ENCODE measurements around the gene CDKN1C.
"Not testable (repeated sequence)": the region's sequence is repeated elsewhere in the genome, so short reads cannot be mapped to it uniquely, and the experiment has no call there.

The CDKN1C gene

DNA sequence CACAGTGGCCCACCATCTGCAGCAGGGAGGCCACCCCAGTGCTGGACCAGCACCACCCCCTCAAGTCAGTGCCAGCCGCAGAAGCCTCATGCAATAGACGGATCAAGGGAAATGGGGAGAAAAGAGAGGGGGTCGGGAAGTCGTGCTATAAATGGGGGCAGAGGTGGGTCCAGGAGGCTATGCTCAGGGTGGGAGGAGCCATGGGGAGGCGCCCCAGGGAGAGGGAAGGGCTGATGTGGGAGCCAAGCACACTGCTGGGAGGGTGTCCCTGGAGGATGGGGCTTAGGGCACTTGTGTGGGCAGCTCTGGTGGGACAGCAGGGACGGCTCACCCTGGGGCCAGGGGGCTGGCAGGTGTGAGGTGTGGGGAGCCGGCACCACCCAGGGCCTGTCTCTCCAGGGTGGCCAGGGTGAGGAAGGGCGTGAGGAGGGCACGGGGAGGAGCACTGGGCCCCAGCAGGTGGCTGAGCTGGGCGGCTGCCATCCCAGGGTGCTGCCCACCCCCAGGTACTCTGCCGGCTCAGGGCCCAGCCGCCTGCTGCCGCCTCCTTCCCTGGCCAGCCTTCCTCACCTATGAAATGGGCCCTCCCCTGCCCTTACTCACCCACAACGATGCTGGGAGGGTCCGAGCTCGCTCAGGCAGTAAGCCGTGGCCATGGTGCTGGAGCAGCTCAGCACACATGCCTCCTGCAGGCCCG lies 25.7 kb upstream of the CDKN1C start:
- H3K4me1 ChIP-seq, result peaks cover 3% of the 10 kb centered on the region
- no peak overlapping the region for H3K9ac ChIP-seq
- H3K9me3 ChIP-seq (ENCODE audit: control insufficient read depth, low read length), result no peaks in the 10 kb centered on the region
- H3K27ac ChIP-seq, result no peak overlapping the region
- no peaks in the 10 kb centered on the region for H3K36me3 ChIP-seq (ENCODE audit: control insufficient read depth, insufficient read depth, low read length)
- H3K4me3 ChIP-seq (ENCODE audit: low read depth, low read length), result no peak overlapping the region
- no peaks in the 10 kb centered on the region for H3K27me3 ChIP-seq (ENCODE audit: control insufficient read depth, insufficient read depth, low read length)
- H2AFZ ChIP-seq, result no peak overlapping the region
- H3K79me2 ChIP-seq, result no peaks in the 10 kb centered on the region
- no peak for TF ChIP-seq CTCF (IDR thresholded peaks at IDR 0.05)
- H3K4me2 ChIP-seq (ENCODE audit: low read length), result no peak overlapping the region

- no peak for TF ChIP-seq CTCF (IDR thresholded peaks at IDR 0.05)
- Histone ChIP-seq H3K36me3 (ENCODE audit: control insufficient read depth, insufficient read depth, low read length) (no peaks in the 10 kb centered on the region), H3K4me3 (ENCODE audit: low read depth, low read length) (no peak overlapping the region), H3K79me2 (no peaks in the 10 kb centered on the region), H3K9me3 (ENCODE audit: control insufficient read depth, low read length) (no peaks in the 10 kb centered on the region), H3K27ac (no peak overlapping the region), H3K4me1 (peaks cover 3% of the 10 kb centered on the region), H3K4me2 (ENCODE audit: low read length) (no peak overlapping the region), H3K9ac (no peak overlapping the region), H3K27me3 (ENCODE audit: control insufficient read depth, insufficient read depth, low read length) (no peaks in the 10 kb centered on the region), H2AFZ (no peak overlapping the region)
Observed at GRCh38 chr11:2910401-2910955, 24.9 kb upstream of the CDKN1C start.

DNA sequence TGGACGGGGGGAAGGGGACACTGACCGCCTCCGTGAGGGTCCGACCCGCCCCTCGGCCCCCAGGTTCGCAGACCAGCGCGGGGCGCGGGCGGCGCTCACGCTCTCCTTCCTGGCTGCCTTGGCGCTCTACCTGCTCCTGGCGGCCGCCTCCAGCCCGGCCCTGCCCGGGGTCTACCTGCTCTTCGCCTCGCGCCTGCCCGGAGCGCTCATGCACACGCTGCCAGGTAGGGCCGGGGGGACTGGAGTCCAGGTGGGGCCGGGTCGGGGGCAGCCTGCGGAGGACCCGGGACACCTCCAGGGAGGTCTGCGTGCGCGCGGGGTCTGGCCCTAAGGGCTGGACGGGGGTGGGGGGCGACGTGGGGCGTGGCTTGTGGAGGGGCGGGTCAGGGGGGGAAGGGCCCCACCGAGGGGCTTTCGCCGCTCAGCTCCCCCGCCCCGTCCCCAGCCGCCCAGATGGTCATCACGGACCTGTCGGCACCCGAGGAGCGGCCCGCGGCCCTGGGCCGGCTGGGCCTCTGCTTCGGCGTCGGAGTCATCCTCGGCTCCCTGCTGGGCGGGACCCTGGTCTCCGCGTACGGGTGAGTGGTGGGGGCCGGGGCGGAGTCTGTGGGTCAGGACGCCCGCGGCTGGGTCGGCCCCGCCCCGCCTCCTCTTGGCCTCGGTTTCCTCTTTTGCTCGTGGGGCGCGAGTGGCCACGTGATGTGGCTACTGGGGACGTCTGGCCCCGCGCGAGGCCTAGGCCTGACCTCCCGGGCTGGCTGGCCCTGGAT lies 23.7 kb upstream of the CDKN1C start:
- no peak overlapping the region for H3K27ac ChIP-seq
- H3K27me3 ChIP-seq (ENCODE audit: control insufficient read depth, insufficient read depth, low read length), result no peaks in the 10 kb centered on the region
- H3K4me2 ChIP-seq (ENCODE audit: low read length), result no peak overlapping the region
- no peaks in the 10 kb centered on the region for H3K79me2 ChIP-seq
- no peaks in the 10 kb centered on the region for H3K36me3 ChIP-seq (ENCODE audit: control insufficient read depth, insufficient read depth, low read length)
- no peaks in the 10 kb centered on the region for H3K9me3 ChIP-seq (ENCODE audit: control insufficient read depth, low read length)
- no peak overlapping the region for H3K4me3 ChIP-seq (ENCODE audit: low read depth, low read length)
- no peak for TF ChIP-seq CTCF (IDR thresholded peaks at IDR 0.05)
- H2AFZ ChIP-seq, result no peak overlapping the region
- H3K9ac ChIP-seq, result no peak overlapping the region
- H3K4me1 ChIP-seq, result peaks cover 3% of the 10 kb centered on the region

- Histone ChIP-seq H3K36me3 (ENCODE audit: control insufficient read depth, insufficient read depth, low read length) (no peaks in the 10 kb centered on the region), H3K9ac (no peak overlapping the region), H3K4me1 (peaks cover 3% of the 10 kb centered on the region), H3K27me3 (ENCODE audit: control insufficient read depth, insufficient read depth, low read length) (no peaks in the 10 kb centered on the region), H3K4me3 (ENCODE audit: low read depth, low read length) (no peak overlapping the region), H2AFZ (no peak overlapping the region), H3K27ac (no peak overlapping the region), H3K9me3 (ENCODE audit: control insufficient read depth, low read length) (no peaks in the 10 kb centered on the region), H3K4me2 (ENCODE audit: low read length) (no peak overlapping the region), H3K79me2 (no peaks in the 10 kb centered on the region)
- no peak for TF ChIP-seq CTCF (IDR thresholded peaks at IDR 0.05)
Observed at GRCh38 chr11:2908130-2908529, 22.6 kb upstream of the CDKN1C start.

GRCh38 chr11:2905299-2905698 lies 19.7 kb upstream of the CDKN1C start:
- not testable (repeated sequence) for H3K27ac ChIP-seq; H3K4me3 ChIP-seq (ENCODE audit: low read depth, low read length); H3K9ac ChIP-seq; H2AFZ ChIP-seq; H3K4me2 ChIP-seq (ENCODE audit: low read length); H3K79me2 ChIP-seq; H3K27me3 ChIP-seq (ENCODE audit: control insufficient read depth, insufficient read depth, low read length); H3K36me3 ChIP-seq (ENCODE audit: control insufficient read depth, insufficient read depth, low read length); H3K9me3 ChIP-seq (ENCODE audit: control insufficient read depth, low read length); H3K4me1 ChIP-seq
